GM21717 (cell line): Measurements from ENCODE around the gene HGFAC.

Source experiments
- ATAC-seq: cut with Tn5 transposase; IDR thresholded peaks from one replicate; pipeline ENCODE4 v1.9.1; 2021; ENCODE audit warnings: mild to moderate bottlenecking, moderate library complexity; ENCODE audit not compliant: unreplicated experiment

HGFAC gene

DNA sequence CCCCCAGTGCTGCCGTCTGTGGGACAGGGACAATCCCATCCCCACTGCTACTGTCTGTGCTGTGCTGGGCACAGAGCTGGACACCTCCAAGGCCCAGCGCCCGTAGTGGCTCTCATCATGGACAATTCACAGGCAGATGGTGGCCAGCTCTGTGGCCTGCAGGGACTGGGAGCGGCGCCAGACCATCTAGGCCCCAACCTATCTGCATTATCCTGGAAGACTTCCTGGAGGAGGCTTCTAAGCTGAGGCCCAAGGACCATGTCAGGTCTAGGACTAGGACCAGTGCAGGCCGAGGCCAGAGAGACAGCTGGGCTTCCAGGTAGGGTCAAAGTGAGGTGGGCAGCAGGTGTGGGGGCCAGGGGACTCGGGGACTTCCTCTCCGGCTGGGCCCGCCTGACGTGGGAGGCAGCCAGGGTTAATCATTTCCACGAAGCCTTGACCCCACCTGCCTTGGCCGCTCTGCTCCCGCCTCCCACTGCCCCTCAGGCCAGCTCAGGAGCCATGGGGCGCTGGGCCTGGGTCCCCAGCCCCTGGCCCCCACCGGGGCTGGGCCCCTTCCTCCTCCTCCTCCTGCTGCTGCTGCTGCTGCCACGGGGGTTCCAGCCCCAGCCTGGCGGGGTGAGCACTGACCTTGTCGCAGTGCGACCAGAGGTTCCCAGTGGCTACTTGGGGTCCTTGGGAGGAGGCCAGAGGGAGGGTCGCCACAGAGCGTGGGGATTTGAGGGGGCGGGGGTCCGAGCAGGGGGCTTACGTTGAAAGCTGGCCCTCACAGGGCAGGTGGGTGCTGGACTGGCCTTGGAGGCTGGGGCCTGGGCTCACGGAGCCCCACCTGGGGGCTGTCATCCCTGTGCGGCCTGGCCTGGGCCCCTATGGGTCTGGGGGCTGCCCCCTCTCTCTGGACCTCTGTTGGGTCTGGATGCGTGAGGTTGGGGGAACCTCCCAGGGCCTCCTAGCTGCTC lies at the start of gene HGFAC:
Gene HGFAC, plus strand, starts transcription at position 468 of the 959 bp plus-strand sequence. Its CDS starts 34 bp downstream, at position 502.
- no peak for ATAC-seq

DNA sequence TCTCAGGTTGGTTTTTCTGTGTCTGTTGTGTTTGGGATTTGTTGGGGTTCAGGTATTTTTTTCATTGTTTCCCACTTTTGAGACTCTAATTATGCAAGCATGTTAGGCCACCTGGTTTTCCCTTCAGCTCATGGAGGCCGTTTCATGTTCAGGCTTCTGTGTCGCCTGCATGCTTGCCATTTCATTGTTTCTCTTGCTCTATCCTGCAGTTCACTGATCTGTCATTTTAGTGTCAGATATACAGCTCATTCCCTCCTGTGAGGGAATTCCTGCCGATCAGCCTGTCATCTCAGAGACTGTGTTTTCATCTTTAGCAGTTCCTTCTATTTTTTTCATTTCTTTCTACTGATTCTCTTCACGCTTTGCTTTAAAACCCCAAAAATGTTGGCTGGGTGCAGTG lies 49.4 kb upstream of the HGFAC start:
- ATAC-seq, result no peak

DNA sequence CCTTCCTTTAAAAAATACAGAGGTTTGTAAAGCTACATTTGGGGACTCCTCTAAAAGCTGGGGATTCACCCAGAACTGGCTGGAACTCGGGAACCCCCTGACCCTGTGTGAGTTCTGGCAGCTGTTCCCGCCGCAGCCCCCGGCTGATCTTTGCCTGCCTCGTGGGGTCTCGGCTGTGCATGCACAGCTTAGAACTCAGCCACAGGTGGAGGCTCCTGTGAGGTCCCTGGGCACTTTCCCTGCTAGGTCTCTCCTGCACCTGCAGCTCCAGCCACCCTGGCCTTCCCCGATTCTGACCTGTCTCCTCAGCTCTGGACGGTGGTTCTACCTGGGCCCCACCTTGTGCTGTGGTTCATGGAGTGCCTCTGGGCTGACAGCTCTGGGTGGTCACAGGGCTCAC lies 48.6 kb upstream of the HGFAC start:
- no peak for ATAC-seq

DNA sequence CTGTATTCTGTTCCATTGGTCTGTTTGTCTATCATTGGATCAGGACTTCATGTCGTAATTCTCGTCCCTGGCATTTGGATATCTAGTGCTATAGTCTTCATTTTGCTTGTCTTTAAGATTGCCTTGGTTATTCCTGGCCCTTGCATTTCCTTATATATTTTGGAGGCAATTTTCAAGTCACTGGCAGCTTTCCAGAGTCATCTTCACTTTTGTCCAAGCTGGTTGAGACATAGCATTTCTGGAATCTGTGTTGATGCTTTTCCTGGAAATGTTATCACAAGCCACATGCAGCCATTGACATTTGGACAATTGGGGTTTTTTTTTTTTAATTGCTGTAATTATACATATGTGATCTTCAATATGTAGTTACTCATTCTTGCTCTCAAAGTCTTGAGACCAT lies 45.2 kb upstream of the HGFAC start:
- no peak for ATAC-seq

DNA sequence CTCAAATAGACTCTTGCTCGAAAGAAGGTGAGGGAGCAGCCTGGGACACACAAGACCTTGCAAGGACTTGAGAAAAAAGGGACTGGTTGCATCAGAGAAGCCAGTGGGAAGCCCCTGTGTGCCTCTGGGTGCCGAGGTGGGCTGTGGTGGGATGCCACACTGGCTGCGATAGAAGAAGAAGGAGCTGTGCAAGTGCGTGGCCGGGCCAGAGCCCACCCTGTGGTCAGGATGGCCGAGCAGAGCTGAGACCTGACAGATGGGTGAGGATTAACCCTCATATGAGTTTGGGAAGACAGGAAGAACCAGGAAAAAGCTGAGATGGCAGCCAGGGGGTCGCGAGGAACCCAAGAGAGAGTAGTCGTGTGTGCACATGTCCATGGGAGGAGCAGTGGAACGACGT lies 44.6 kb upstream of the HGFAC start:
- no peak for ATAC-seq

DNA sequence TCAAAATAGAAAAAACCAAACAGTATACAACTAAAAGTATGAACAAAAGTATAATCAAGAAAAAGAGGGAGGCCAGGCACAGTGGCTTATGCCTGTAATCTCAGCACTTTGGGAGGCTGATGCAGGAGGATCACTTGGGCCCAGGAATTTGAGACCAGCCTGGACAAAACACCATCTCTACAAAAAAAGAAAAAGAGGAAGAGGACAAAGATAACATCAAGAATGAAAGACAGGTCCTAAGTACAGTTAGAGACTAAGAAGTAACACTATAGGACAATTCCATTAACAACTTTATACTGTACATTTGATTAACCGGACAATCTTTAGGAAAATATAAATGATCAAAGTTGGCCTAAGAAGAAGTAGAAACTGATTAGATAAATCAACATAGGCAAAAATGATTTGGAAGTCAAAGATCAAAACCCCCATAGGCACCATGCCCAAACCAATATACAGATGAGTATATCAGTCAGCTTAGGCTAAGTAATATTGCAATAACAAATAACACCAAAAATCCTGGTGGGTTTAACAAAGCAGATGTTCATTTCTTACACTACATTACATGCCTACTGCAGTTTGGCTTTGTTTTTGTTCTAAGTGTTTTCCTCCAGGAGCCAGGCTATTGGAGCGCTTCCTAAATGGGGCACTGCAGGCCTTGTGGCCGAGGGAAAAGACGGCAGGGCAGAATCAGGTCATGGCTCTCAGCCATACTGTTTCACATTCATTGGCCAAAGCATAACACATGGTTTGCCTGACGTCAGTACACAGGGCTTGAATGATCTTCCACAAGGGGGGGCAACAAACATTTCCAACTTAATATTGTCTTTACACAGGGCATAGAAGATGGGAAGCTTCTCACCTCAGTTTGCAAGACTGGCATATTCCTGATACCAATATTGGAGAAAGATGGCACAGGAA lies 42.2 kb upstream of the HGFAC start:
- no peak for ATAC-seq

DNA sequence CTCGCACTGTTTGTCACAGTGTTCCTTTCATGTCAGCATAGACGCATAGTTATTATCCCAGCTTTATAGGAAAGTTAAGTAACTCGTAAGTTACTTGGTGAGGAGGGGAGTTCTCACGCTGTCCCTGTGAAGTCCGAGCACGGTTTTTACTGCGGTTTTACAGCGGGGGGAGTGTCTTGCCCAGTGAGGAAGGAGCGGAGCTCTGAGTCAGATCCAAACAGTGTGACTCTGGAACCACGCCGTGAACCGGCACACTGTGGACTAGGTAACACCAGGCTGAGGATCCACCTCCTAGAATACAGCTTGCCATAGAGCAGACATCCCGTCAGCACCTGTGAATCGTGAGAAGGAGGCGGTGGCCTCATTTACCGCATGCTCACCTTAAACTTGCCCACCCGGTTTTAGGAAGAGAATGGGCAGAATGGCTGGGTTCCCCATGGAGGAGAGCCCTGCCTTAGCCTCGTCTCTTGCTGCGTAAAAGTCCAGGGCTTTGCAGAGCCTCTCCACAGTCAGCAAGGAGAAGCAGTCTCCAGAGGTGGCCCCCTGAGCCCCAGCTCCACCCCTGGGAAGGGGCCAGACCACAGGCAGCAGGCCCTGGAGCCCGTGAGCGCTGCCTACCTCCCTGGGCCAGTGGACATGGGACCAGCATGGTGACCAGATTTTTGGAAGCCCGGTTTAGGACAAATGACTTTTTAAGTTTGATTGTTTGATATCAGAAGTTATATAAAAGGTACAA lies 40.2 kb upstream of the HGFAC start:
- ATAC-seq, result no peak

DNA sequence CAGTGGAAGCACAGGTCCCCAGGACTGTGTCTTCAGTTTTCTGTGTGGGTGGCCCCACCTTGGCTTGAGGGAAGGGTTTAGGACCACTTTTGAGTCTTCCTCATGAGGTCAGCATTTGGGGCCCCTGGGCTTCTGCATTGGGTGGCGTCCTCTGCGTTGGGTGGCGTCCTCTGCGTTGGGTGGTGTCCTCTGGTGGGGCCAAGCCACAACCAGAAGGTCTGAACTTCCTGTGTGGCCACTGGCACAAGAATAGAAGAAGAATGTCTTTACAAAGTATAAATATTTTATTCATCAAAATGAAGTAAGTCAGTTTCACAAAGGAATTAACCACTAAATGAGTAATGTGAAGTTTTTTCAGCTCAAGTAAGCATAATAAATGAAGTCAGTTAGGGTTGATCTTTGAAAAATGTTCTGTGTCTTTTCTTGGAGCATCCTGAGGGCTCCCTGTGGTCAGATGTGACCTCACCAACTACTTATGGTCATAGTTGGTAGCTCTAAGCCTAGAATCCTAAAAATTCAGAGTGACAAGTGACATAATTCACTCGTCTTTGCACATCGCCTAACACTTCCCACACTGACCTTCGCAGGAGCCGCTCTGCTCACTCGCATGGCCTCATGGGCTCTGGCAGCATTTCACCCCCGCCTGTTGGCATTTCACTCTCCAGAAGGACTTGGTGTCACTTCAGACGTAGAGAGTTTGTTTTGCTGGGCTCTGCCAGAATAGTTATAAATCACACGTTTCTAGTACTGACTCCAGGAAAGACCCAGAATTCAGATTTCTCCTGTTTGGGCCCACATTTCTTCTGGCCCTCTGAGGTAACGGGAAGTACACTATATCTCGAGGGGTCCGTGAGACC lies 39.0 kb upstream of the HGFAC start:
- no peak for ATAC-seq

DNA sequence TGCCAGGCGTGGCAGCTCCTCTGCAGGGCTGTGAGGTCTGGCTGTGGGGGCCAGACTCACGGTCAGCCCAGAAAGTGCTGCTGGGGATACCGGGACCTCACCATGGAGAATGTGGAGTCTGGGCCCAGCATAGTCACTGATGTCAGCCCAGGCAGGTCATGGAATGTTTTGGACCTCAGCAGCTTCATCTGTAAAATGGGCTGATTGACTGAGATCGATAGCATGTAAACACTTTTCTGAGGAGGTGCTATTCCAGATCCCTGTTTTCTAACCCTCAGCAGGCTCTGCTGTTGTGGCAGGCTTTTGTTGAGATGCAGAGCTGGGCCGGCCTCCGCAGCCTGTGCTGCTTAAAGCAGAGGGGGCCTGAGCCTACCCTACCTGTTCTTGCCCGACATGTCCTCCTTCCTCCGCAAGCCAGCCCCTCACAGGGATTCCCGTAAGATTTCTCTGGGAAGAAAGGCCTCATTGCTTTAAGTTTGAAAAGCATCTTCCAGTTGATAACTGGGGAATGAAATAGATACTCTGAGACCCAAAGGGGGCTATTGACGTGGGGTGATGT lies 38.3 kb upstream of the HGFAC start:
- no peak for ATAC-seq

DNA sequence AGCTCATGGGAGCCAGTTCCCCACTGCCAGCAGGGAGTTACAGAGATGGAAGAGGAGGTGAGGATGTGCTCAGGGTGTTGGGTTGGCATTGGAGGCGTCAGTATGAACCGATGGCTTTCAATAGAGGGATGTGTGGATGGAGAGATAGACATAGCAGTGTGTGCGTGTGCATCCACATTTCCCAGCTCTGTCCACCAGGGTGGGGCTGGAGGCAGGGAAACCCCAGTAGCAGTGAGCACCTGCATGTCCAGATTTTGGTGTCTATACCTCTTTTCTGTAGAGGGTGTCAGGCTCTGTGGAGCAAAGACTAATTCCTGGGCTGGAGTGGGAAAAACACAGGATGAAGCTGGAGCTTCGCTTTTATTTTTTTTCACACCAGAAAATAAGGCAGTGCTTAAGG lies 37.2 kb upstream of the HGFAC start:
- no peak for ATAC-seq

DNA sequence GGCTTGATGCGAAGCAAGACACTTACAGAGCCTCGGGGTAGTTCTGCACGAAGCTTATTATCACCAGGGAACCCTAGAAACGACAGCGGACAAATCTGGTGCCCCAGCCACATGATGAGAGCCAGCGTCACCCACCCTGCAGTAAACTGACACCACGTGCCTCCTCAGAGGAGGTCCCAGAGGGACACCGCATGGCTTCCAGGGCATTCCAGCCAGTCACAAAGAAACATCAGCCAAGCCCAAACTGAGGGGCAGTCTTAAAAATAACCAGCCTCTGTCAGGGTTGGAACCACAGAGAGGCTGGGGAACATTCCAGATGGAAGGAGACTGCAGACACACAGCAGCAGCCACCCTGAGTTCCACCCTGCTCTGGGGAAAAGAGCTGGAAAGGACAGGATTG lies 36.6 kb upstream of the HGFAC start:
- ATAC-seq, result no peak

DNA sequence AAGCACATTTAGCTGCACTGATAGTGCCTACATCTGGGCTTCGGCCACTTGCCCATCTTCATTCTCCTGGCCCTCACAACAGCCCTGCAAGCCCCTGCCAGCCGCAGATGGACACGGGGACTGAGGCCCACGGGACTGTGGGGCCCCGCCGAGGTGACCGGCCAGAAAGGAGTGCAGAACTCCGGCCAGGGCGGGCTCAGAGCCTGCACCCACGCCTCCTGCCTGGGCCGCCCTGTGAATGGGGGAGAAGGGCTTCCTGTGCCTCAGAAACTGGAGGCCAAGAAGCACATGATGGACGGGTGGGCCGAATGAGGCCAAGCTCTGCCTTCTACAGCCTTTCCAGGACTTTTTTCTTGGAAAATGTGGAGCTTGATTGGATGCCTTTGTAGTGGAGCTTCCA lies 35.7 kb upstream of the HGFAC start:
- ATAC-seq, result no peak

DNA sequence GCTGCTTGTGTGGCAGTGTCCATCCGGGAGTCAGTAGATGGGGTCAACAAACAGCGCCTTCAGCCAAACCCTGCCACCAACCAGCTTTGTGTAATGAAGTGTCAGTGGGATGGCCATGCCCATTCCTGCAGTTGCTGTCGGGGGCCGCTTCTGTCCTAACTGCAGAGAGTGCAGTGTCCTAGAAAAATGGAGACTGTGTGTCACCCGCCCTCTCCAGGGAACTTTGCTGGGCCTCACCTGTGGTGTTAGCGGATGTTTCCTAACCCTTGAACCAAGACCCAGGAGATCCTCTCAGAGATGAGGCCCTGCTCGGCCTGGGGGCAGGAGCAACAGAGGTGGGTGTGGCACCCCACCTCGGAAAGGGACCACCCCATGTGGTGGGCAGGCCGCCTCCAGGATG lies 35.3 kb upstream of the HGFAC start:
- ATAC-seq, result no peak

DNA sequence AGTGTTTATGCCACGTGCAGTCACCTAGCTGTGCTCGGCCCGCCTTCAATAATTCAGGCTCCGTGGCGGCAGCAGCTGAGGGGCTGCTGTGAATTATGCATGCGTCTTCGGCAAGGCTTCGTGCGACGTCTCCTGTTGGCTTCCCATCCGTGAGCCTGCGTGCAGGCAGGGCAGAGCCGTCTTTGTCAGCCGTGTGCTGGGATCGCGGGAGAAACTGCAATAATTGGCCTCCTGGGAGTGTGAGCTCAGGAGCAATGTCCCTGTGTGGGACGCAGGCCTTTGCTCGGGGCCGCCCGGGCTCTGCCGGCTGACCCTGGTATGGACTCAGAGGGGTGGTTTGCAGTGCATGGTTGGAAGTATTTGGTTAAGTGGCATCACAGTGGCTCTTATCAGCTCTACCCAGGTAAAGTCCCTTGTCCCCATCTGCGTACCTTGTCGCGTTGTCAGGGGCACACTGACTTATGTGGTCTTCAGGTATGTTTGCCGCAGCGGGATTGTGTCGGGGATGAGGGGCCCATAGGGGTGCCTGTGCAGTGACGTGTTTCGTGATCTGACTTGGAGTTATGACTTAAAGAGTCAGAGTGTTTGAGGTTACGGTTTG lies 34.5 kb upstream of the HGFAC start:
- no peak for ATAC-seq

DNA sequence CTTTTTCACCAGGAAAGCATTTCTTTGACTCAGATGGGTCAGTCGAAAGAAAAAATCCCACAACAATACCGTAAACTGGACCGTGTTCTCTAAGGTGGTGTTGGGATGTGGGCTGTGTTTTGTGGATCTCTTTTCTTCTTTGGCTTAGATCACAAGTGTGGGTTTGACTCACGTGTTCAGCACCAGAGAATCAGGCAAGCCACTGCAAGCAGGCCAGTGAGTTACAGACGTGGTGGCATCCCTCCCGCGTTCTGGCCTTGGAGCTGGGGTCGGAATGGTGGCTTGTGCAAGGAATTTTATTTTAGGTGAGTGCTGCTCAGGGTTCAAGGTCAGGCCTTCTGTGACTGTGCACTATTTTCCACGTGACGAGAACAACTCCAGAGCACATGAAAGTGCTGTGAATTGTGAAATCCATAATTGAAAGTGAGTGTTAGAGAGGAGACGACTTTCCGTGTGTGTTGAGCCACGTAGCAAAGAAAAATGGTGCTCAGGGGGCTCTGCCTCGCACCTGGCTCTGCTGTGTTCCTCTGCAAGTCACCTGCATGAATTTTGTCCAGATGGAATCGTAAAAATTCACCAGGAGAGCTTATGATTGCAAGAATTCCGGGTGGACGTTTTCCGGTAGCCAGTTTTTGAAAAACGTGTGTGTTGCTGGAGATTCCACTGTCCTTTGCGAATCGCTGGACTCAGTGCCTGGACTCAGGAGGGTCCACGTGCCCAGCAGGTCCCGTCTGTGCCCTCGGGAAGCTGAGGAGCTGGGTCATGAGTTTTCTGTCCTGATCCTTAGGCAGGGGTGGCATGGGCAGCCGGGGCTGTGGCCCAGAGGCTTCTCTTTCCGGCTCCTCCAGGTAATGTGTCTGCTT lies 33.6 kb upstream of the HGFAC start:
- ATAC-seq, result no peak

DNA sequence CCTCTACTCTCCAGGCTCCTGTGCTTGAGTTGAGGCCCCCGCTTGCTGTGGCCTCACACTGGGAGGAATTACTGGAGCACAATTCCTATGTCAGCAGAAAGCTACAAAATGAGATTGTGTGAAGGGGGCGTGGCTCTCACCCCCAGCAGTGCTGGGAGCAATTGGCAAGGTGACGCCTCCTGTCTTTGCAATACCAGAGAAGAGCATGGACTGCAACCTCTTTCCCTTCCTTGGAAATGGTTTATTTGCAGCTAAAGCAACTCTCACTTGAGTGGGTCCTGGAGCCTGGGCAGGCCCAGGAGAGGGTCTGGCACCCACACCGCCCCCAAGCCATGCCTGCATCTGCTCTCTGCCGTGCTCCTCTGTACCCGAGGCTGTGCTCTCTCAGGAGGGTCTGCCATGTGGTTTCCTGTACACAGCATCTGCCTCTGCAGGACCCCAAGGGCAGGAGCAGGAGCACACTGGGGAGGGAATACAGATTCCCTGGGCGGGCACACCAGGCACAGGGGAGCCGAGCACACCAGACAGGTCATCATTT lies 32.9 kb upstream of the HGFAC start:
- no peak for ATAC-seq

DNA sequence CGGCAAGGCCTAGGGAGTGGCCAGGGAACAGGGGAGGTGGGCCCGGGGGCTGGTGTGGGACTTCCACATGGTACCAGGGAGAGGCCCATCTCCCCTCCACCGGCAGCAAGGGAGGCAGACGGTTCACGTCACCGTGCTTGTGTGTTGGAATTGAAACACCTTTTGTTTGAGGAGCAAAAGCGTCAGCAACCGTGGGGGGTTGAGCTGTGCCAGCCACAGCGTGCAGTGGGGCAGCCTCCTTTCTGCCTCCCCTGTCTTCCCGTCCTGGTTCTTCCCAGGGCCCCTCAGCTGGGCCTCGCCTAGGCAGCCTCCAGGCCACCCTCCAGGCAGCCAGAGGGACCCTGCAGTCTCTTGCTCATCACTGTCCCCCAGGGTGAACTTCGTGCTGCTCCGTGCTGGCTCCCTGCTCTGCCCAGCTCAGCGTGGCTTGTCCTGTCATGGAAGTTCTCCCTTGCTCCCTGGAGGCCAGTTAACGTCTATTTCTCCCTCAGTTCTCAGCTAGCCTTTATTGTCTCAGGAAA lies 32.1 kb upstream of the HGFAC start:
- no peak for ATAC-seq
